DOHH2 (cell line): ENCODE results near the gene KIF18B.

Experiments used
- H3F3A ChIP-seq: fragments of 200-600 bp; sonication (generic), shearing (Covaris generic); 2 replicates; pipeline ENCODE4 v1.6.0; 2016; ENCODE audit warnings: antibody characterized with exemption, mild to moderate bottlenecking; ENCODE audit not compliant: control insufficient read depth, insufficient read depth
- H3K27ac ChIP-seq: fragments of 200-600 bp; sonication (generic); 2 replicates; pipeline ENCODE4 v1.5.1; 2014; ENCODE audit warnings: low read depth, mild to moderate bottlenecking, low read length, moderate library complexity
- H3K27me3 ChIP-seq: fragments of 200-600 bp; sonication (generic); 2 replicates; pipeline ENCODE4 v1.6.1; 2014; ENCODE audit warnings: mild to moderate bottlenecking, low read length, mixed read lengths; ENCODE audit not compliant: control insufficient read depth
- H3K36me3 ChIP-seq: fragments of 200-600 bp; sonication (generic); 2 replicates; pipeline ENCODE4 v1.6.1; 2014; ENCODE audit warnings: mild to moderate bottlenecking, low read length, moderate library complexity, mixed read lengths; ENCODE audit not compliant: control insufficient read depth
- H3K4me1 ChIP-seq: fragments of 200-600 bp; sonication (generic); 2 replicates; pipeline ENCODE4 v1.6.1; 2014; ENCODE audit warnings: mild to moderate bottlenecking, low read length, mixed read lengths; ENCODE audit not compliant: control insufficient read depth
- H3K4me2 ChIP-seq: fragments of 200-600 bp; sonication (generic); 2 replicates; pipeline ENCODE4 v1.6.0; 2014; ENCODE audit warnings: mild to moderate bottlenecking, low read length, moderate library complexity
- H3K4me3 ChIP-seq: fragments of 200-600 bp; sonication (generic); 2 replicates; pipeline ENCODE4 v1.5.1; 2014; ENCODE audit warnings: mild to moderate bottlenecking, low read length, mixed read lengths
- H3K79me2 ChIP-seq: fragments of 200-600 bp; sonication (generic); 2 replicates; pipeline ENCODE4 v1.6.1; 2014; ENCODE audit warnings: mild to moderate bottlenecking, low read length, mixed read lengths; ENCODE audit not compliant: control insufficient read depth
- H3K9me2 ChIP-seq: fragments of 200-600 bp; sonication (generic); replicated peaks from 2 replicates; pipeline ENCODE4 v1.6.1; 2014; ENCODE audit warnings: mild to moderate bottlenecking, low read length, mixed read lengths; ENCODE audit not compliant: control insufficient read depth
- H3K9me3 ChIP-seq: fragments of 200-600 bp; sonication (generic); 2 replicates; pipeline ENCODE4 v1.6.1; 2014; ENCODE audit warnings: antibody characterized with exemption, low read length, mixed read lengths; ENCODE audit not compliant: control insufficient read depth, insufficient read depth
- H4K20me1 ChIP-seq: fragments of 200-600 bp; sonication (generic); 2 replicates; pipeline ENCODE4 v1.6.0; 2014; ENCODE audit warnings: low read depth, mild to moderate bottlenecking, antibody characterized with exemption, low read length, moderate library complexity; ENCODE audit not compliant: control insufficient read depth, insufficient read depth
- EZH2phosphoT487 ChIP-seq: fragments of 200-600 bp; sonication (generic); IDR thresholded peaks from 2 replicates; pipeline ENCODE4 v1.6.1; 2017; ENCODE audit warnings: borderline replicate concordance, mild to moderate bottlenecking, antibody characterized with exemption, low read length, moderate library complexity, mixed read lengths
- TF ChIP-seq, protein P1 (sequence below): fragments of 200-600 bp; sonication (generic); IDR thresholded peaks from one replicate; pipeline ENCODE4 v1.5.1; 2014; ENCODE audit warnings: antibody characterized with exemption, mild to moderate bottlenecking, low read depth, low read length; ENCODE audit not compliant: poor library complexity, severe bottlenecking

The KIF18B gene

DNA sequence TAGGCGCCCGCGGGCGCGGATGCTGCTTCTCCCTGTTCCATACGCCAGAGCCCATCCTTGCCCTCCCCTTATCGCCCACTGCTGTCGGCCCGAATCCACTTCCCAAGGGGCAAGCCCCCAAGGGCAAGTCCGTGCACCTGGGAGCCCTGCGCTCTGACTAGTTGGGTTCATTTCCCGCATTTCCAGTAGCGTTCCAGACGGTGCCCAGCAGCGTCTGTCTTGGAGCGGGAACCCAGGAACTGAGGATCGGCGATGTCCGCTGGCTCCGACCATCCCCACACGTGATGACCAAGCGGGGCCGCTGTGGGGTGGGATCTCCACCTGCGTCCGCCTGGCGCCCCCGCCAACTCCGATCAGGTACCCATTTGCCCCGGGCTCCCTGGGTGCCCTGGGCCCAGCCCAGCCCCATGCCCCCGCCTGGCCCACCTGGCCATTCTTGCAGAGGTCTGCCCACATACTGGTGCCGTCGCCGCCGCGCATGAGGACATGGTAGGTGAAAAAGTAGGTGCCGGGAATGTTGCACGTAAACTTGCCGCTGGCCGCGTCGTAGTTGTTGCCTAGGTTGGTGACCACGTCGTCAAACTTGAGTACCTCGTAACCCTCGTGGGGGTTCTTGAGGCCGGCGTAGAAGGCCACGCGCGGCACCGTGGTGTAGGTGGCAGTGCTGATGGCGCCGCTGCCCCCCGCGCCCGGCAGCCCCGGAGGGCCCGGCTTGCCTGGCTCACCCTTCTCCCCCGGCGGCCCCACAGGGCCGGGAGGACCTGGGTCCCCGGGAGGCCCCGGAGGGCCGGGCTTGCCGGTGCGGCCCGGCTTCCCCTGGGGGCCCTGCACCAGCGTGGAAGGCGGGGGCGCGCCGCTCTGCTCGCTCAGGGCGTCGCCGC, 19.7 kb upstream of the KIF18B start:
- Histone ChIP-seq H3K27me3 (peaks cover 55% of the 10 kb centered on the region), H3K9me3 (no peaks in the 10 kb centered on the region), H3F3A (0 out of 2 replicates have a peak, but pooled peaks cover 5% of the 10 kb centered on the region), H3K4me3 (no peak overlapping the region), H4K20me1 (no peaks in the 10 kb centered on the region), H3K36me3 (no peaks in the 10 kb centered on the region), H3K4me1 (peaks cover 32% of the 10 kb centered on the region), H3K79me2 (no peaks in the 10 kb centered on the region), H3K4me2 (no peak overlapping the region), H3K27ac (no peak overlapping the region), H3K9me2 (no peaks in the 10 kb centered on the region)
- no peak for TF ChIP-seq EZH2phosphoT487
- TF ChIP-seq, protein P1, sequence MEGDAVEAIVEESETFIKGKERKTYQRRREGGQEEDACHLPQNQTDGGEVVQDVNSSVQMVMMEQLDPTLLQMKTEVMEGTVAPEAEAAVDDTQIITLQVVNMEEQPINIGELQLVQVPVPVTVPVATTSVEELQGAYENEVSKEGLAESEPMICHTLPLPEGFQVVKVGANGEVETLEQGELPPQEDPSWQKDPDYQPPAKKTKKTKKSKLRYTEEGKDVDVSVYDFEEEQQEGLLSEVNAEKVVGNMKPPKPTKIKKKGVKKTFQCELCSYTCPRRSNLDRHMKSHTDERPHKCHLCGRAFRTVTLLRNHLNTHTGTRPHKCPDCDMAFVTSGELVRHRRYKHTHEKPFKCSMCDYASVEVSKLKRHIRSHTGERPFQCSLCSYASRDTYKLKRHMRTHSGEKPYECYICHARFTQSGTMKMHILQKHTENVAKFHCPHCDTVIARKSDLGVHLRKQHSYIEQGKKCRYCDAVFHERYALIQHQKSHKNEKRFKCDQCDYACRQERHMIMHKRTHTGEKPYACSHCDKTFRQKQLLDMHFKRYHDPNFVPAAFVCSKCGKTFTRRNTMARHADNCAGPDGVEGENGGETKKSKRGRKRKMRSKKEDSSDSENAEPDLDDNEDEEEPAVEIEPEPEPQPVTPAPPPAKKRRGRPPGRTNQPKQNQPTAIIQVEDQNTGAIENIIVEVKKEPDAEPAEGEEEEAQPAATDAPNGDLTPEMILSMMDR = no peak

DNA sequence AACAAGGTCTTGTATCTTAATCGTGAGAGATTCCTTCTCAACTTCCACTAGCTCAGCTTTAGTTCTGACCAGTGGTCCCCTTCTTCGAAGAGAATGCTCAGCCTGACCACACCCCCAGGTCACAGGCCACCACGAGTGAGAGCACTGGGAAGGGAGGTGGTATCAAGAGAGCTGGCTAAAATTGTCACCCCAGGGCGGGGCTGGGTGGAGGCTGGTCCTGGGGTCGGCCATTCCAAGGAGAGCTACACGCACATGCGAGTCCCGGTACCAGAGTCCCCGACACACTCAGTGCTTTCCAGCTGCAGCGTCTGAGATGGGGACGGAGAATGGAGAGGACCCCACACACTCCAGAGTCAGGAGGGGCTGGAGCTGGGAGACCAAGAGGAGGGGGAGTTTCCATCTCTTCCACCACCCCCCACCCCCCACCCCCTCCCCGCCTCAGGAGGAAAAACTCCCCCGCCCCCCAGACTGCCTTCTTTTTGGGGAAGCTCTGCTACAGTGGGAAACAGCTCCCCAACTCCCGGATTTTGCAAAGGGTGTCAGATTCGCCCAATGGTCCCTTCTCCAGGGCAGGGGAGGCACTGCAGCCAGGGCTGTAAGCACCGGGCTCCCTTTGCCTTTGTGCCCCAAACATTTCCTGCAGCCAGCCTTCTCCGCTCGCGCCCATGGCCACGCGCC, 18.9 kb upstream of the KIF18B start:
- Histone ChIP-seq H4K20me1 (no peaks in the 10 kb centered on the region), H3K4me2 (no peak overlapping the region), H3K9me3 (no peaks in the 10 kb centered on the region), H3K27ac (no peak overlapping the region), H3K27me3 (peaks cover 53% of the 10 kb centered on the region), H3K4me3 (no peak overlapping the region), H3K79me2 (no peaks in the 10 kb centered on the region), H3K9me2 (no peaks in the 10 kb centered on the region), H3K36me3 (no peaks in the 10 kb centered on the region), H3K4me1 (peaks cover 32% of the 10 kb centered on the region), H3F3A (0 out of 2 replicates have a peak, but pooled peaks cover 7% of the 10 kb centered on the region)
- TF ChIP-seq, protein P1 = no peak
- no peak for TF ChIP-seq EZH2phosphoT487

DNA sequence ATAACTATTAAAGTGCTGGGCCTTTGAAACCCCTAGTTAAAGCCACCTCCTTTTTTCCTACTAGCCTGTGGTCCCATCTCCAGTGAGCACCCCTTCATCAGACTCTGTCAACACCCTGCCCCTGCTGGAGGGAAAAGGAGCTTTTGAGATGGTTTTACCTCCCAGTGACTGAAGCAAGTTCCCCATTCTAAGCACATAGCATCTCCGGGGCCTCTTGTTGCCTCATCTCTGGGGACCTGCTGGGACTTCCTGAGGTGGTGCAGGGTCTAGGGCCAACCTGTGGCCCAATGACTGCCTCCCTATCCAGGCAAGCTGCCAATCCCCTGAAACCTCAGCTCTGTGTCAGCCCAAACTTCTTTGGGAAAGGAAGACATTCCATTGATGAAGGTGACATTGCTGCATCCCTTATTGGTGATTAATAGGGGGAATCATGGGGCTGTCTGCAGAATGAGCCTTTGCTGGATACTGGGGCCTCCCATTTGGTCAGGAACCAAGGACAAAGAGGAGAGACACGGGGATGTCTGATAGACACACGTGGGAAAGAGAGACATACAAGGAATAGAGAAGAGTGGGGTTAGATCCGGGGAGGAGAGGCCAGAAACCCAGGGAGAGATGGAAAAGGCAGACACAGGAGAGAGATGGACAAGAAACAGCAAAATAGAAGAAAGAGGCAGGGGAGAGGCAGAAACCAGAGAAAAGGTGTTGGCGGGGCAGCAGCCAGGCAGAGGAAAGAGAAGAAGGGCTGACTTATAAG, 18.1 kb upstream of the KIF18B start:
- Histone ChIP-seq H3K9me3 (no peaks in the 10 kb centered on the region), H3K27me3 (peaks cover 50% of the 10 kb centered on the region), H3K36me3 (no peaks in the 10 kb centered on the region), H4K20me1 (0 out of 2 replicates have a peak, but pooled peaks cover under 1% of the 10 kb centered on the region), H3K79me2 (no peaks in the 10 kb centered on the region), H3K27ac (no peak overlapping the region), H3K4me1 (peaks cover 30% of the 10 kb centered on the region), H3K4me2 (no peak overlapping the region), H3F3A (0 out of 2 replicates have a peak, but pooled peaks cover 3% of the 10 kb centered on the region), H3K4me3 (no peak overlapping the region), H3K9me2 (no peaks in the 10 kb centered on the region)
- TF ChIP-seq EZH2phosphoT487 = no peak
- TF ChIP-seq, protein P1 = no peak
